Measurements from ENCODE around the gene DCUN1D2. TPM values are rescaled to one million over a fixed set of nuclear protein-coding genes. Genes with fewer than 3 reads are reported as not detected.

The DCUN1D2 gene
- total RNA-seq, 1 experiment from 2014 or later: 12.7 TPM

- in situ Hi-C loops (cut with HindIII; ENCODE audit: low sequenced_read_pairs): no loop called here
- DNase-seq (ENCODE audit: low spot score): peak; percentile 52
These were observed 5.1 kb upstream of the DCUN1D2 start for GRCh38 chr13:113495494-113496210.

- in situ Hi-C loops (cut with HindIII; ENCODE audit: low sequenced_read_pairs): no loop called here
- no peak for DNase-seq (ENCODE audit: low spot score)
These were observed 2.9 kb upstream of the DCUN1D2 start for GRCh38 chr13:113493315-113493951.

GRCh38 chr13:113491982-113492381, 1.5 kb upstream of the DCUN1D2 start:
- in situ Hi-C loops (cut with HindIII; ENCODE audit: low sequenced_read_pairs): no loop called here
- no peak for DNase-seq (ENCODE audit: low spot score)

GRCh38 chr13:113491418-113491883, 940 bp upstream of the DCUN1D2 start:
- in situ Hi-C loops (cut with HindIII; ENCODE audit: low sequenced_read_pairs): no loop called here
- no peak for DNase-seq (ENCODE audit: low spot score)

GRCh38 chr13:113489549-113490495, 689 bp downstream of the DCUN1D2 start:
- in situ Hi-C loops (cut with HindIII; ENCODE audit: low sequenced_read_pairs): no loop called here
- peak; percentile 47 for DNase-seq (ENCODE audit: low spot score)

- in situ Hi-C loops (cut with HindIII; ENCODE audit: low sequenced_read_pairs): no loop called here
These were observed 1.4 kb downstream of the DCUN1D2 start for GRCh38 chr13:113489171-113489548.

GRCh38 chr13:113488283-113488682, 2.2 kb downstream of the DCUN1D2 start:
- in situ Hi-C loops (cut with HindIII; ENCODE audit: low sequenced_read_pairs): no loop called here
- DNase-seq (ENCODE audit: low spot score): no peak

More at GRCh38 chr13:113489171-113489548, 1.4 kb downstream of the DCUN1D2 start:
- no peak for DNase-seq (ENCODE audit: low spot score)

GRCh38 chr13:113486698-113487097, 3.8 kb downstream of the DCUN1D2 start:
- no peak for DNase-seq (ENCODE audit: low spot score)
- in situ Hi-C loops (cut with HindIII; ENCODE audit: low sequenced_read_pairs): no loop called here

GRCh38 chr13:113485545-113485944, 5.0 kb downstream of the DCUN1D2 start:
- in situ Hi-C loops (cut with HindIII; ENCODE audit: low sequenced_read_pairs): no loop called here

GRCh38 chr13:113483504-113484293, 6.8 kb downstream of the DCUN1D2 start:
- peak; percentile 70 for DNase-seq (ENCODE audit: low spot score)
- in situ Hi-C loops (cut with HindIII; ENCODE audit: low sequenced_read_pairs): no loop called here

More at GRCh38 chr13:113485545-113485944, 5.0 kb downstream of the DCUN1D2 start:
- DNase-seq (ENCODE audit: low spot score): no peak

- peak; percentile 30 for DNase-seq (ENCODE audit: low spot score)
- in situ Hi-C loops (cut with HindIII; ENCODE audit: low sequenced_read_pairs): no loop called here
These were observed 7.4 kb downstream of the DCUN1D2 start for GRCh38 chr13:113483081-113483480.

- in situ Hi-C loops (cut with HindIII; ENCODE audit: low sequenced_read_pairs): no loop called here
These were observed 11.3 kb downstream of the DCUN1D2 start for GRCh38 chr13:113479179-113479578.

GRCh38 chr13:113477724-113478123, 12.8 kb downstream of the DCUN1D2 start:
- DNase-seq (ENCODE audit: low spot score): no peak
- in situ Hi-C loops (cut with HindIII; ENCODE audit: low sequenced_read_pairs): no loop called here

More at GRCh38 chr13:113479179-113479578, 11.3 kb downstream of the DCUN1D2 start:
- no peak for DNase-seq (ENCODE audit: low spot score)

- no peak for DNase-seq (ENCODE audit: low spot score)
- in situ Hi-C loops (cut with HindIII; ENCODE audit: low sequenced_read_pairs): no loop called here
These were observed 13.7 kb downstream of the DCUN1D2 start for GRCh38 chr13:113476811-113477210.

GRCh38 chr13:113475911-113476310, 14.6 kb downstream of the DCUN1D2 start:
- in situ Hi-C loops (cut with HindIII; ENCODE audit: low sequenced_read_pairs): no loop called here
- no peak for DNase-seq (ENCODE audit: low spot score)

- in situ Hi-C loops (cut with HindIII; ENCODE audit: low sequenced_read_pairs): no loop called here
- no peak for DNase-seq (ENCODE audit: low spot score)
These were observed 15.2 kb downstream of the DCUN1D2 start for GRCh38 chr13:113475280-113475679.

- DNase-seq (ENCODE audit: low spot score): no peak
- in situ Hi-C loops (cut with HindIII; ENCODE audit: low sequenced_read_pairs): no loop called here
These were observed 16.3 kb downstream of the DCUN1D2 start for GRCh38 chr13:113474179-113474578.

GRCh38 chr13:113472355-113473025, 18.0 kb downstream of the DCUN1D2 start:
- in situ Hi-C loops (cut with HindIII; ENCODE audit: low sequenced_read_pairs): no loop called here
- DNase-seq (ENCODE audit: low spot score): no peak
